H1 (cell line): Measurements from ENCODE around the gene NCKAP1. TPM values are rescaled to one million over a fixed set of nuclear protein-coding genes. Genes with fewer than 3 reads are reported as not detected.

ENCODE experiments used
- CTCF ChIA-PET: fragments of 300-600 bp; sonication (Branson Sonifier 250); formaldehyde crosslinking; loops from one replicate; lab custom pipeline; 2021; ENCODE audit not compliant: partially characterized antibody; lab: Charles Lee
- POLR2A ChIA-PET: fragments of 300-600 bp; sonication (Branson Sonifier 250); formaldehyde crosslinking; loops from one replicate; lab custom pipeline; 2021; ENCODE audit warnings: inconsistent platforms; ENCODE audit not compliant: partially characterized antibody; lab: Charles Lee
- DNase-seq, 2 experiments: peaks; one replicate each; pipeline versions ENCODE4 v3.0.0 to v3.0.0-alpha.2; 2010 to 2022; ENCODE audit warnings: low spot score in 2 of 2, low read depth in 1 of 2, mixed read lengths in 1 of 2
- FAIRE-seq: peaks from 2 replicates; lab custom pipeline; 2011; peaks lifted over from hg19 to GRCh38; lab: Jason Lieb, UNC
- H2AFZ ChIP-seq: 2 replicates; pipeline ENCODE4 v1.8.1; 2012; ENCODE audit warnings: low read length, inconsistent platforms
- H2AK5ac ChIP-seq: 2 replicates; pipeline ENCODE4 v1.6.1; 2013; ENCODE audit warnings: low read depth, low read length
- H2BK120ac ChIP-seq: replicated peaks from 2 replicates; pipeline ENCODE3; 2013; ENCODE audit warnings: low read depth, low read length, inconsistent platforms
- H2BK12ac ChIP-seq: 2 replicates; pipeline ENCODE4 v1.6.1; 2013; ENCODE audit warnings: low read depth, low read length
- H2BK15ac ChIP-seq: 2 replicates; pipeline ENCODE4 v1.6.1; 2013; ENCODE audit warnings: low read length
- H2BK20ac ChIP-seq: 2 replicates; pipeline ENCODE4 v1.6.1; 2013; ENCODE audit warnings: low read length
- H2BK5ac ChIP-seq: 2 replicates; pipeline ENCODE4 v1.6.1; 2013; ENCODE audit warnings: low read depth, low read length
- H3K14ac ChIP-seq: 2 replicates; pipeline ENCODE4 v1.6.1; 2013; ENCODE audit warnings: inconsistent platforms; ENCODE audit not compliant: insufficient read length
- H3K18ac ChIP-seq: 2 replicates; pipeline ENCODE4 v1.6.1; 2013; ENCODE audit warnings: low read length; ENCODE audit errors: extremely low read depth
- H3K23ac ChIP-seq: 2 replicates; pipeline ENCODE4 v1.6.1; 2013; ENCODE audit warnings: inconsistent platforms; ENCODE audit not compliant: insufficient read length
- H3K23me2 ChIP-seq: 2 replicates; pipeline ENCODE4 v1.6.1; 2013; ENCODE audit warnings: low read depth, low read length
- H3K27ac ChIP-seq: 2 replicates; pipeline ENCODE4 v1.6.1; 2011; ENCODE audit warnings: low read depth, low read length, inconsistent platforms
- H3K27me3 ChIP-seq, 4 experiments: replicated peaks in 1 of 4; 1 replicate in 1 of 4; 2 replicates in 3 of 4; pipeline versions ENCODE4 v1.6.1 to v1.8.1; 2011 to 2013; ENCODE audit warnings: low read length in 3 of 4, mild to moderate bottlenecking in 3 of 4, inconsistent platforms in 2 of 4, mixed read lengths in 2 of 4, moderate library complexity in 1 of 4; ENCODE audit not compliant: control insufficient read depth in 3 of 4, insufficient read depth in 3 of 4; ENCODE audit errors: extremely low read depth in 1 of 4
- H3K36me3 ChIP-seq, 4 experiments: 2 replicates each; pipeline versions ENCODE4 v1.6.1 to v1.8.1; 2011 to 2013; ENCODE audit warnings: mild to moderate bottlenecking in 4 of 4, low read length in 3 of 4, moderate library complexity in 2 of 4, control low read depth in 1 of 4, inconsistent platforms in 1 of 4; ENCODE audit not compliant: insufficient read depth in 4 of 4, control insufficient read depth in 2 of 4
- H3K4ac ChIP-seq: replicated peaks from 2 replicates; pipeline ENCODE3; 2013; ENCODE audit warnings: low read length, low read depth, mixed read lengths, inconsistent platforms; ENCODE audit not compliant: insufficient read length
- H3K4me1 ChIP-seq, 4 experiments: replicated peaks in 1 of 4; 1 replicate in 1 of 4; 2 replicates in 3 of 4; pipeline versions ENCODE4 v1.6.1 to v1.8.1; 2011 to 2013; ENCODE audit warnings: low read length in 3 of 4, inconsistent platforms in 2 of 4, mixed read lengths in 1 of 4; ENCODE audit not compliant: insufficient read depth in 4 of 4, control insufficient read depth in 3 of 4
- H3K4me2 ChIP-seq, 2 experiments: 2 replicates each; pipeline versions ENCODE4 v1.6.1 to v1.8.1; 2011 to 2013; ENCODE audit warnings: low read depth in 2 of 2, low read length in 2 of 2, control low read depth in 1 of 2, inconsistent platforms in 1 of 2, mild to moderate bottlenecking in 1 of 2; ENCODE audit not compliant: insufficient read depth in 1 of 2
- H3K4me3 ChIP-seq, 4 experiments: fragments of 200-600, 300-600 bp in 1 of 4; sonication (generic), shearing (Covaris generic), sonication (Bioruptor Twin) in 1 of 4; 2 replicates each; pipeline versions ENCODE4 v1.5.1 to v1.8.1; 2011 to 2016; ENCODE audit warnings: low read length in 4 of 4, low read depth in 3 of 4, control low read depth in 2 of 4, inconsistent platforms in 2 of 4, mild to moderate bottlenecking in 2 of 4, mixed read lengths in 1 of 4, moderate library complexity in 1 of 4; ENCODE audit not compliant: insufficient read depth in 2 of 4; ENCODE audit errors: extremely low read depth in 1 of 4
- H3K56ac ChIP-seq: replicated peaks from 2 replicates; pipeline ENCODE3; 2013; ENCODE audit warnings: low read depth, mild to moderate bottlenecking, mixed read lengths, low read length, inconsistent platforms; ENCODE audit not compliant: insufficient read length
- H3K79me1 ChIP-seq: 2 replicates; pipeline ENCODE4 v1.6.1; 2013; ENCODE audit warnings: low read depth, low read length, control low read depth
- H3K79me2 ChIP-seq, 2 experiments: 2 replicates each; pipeline versions ENCODE4 v1.6.1 to v1.8.1; 2012 to 2013; ENCODE audit warnings: low read length in 2 of 2, mild to moderate bottlenecking in 2 of 2, inconsistent platforms in 1 of 2; ENCODE audit not compliant: insufficient read depth in 2 of 2, control insufficient read depth in 1 of 2
- H3K9ac ChIP-seq, 4 experiments: replicated peaks in 1 of 4; 1 replicate in 1 of 4; 2 replicates in 3 of 4; pipeline versions ENCODE4 v1.6.1 to v1.8.1; 2011 to 2013; ENCODE audit warnings: low read depth in 3 of 4, low read length in 3 of 4, control low read depth in 2 of 4, mild to moderate bottlenecking in 2 of 4, moderate library complexity in 2 of 4, inconsistent platforms in 1 of 4; ENCODE audit errors: extremely low read depth in 1 of 4
- H3K9me3 ChIP-seq, 2 experiments: 2 replicates each; pipeline versions ENCODE4 v1.6.1 to v1.8.1; 2012 to 2013; ENCODE audit warnings: mild to moderate bottlenecking in 2 of 2, moderate library complexity in 2 of 2, control low read depth in 1 of 2, inconsistent platforms in 1 of 2, low read depth in 1 of 2, low read length in 1 of 2, mixed read lengths in 1 of 2; ENCODE audit not compliant: insufficient read depth in 2 of 2
- H4K20me1 ChIP-seq, 2 experiments: replicated peaks in 1 of 2; 2 replicates each; pipeline versions ENCODE3 to v1.8.1; 2011 to 2013; ENCODE audit warnings: inconsistent platforms in 2 of 2, low read length in 2 of 2, mild to moderate bottlenecking in 1 of 2; ENCODE audit not compliant: insufficient read depth in 2 of 2, control insufficient read depth in 1 of 2
- H4K5ac ChIP-seq: 2 replicates; pipeline ENCODE4 v1.6.1; 2013; ENCODE audit warnings: low read length, low read depth, mixed read lengths, inconsistent platforms; ENCODE audit not compliant: insufficient read length
- H4K8ac ChIP-seq: 2 replicates; pipeline ENCODE4 v1.8.0; 2013; ENCODE audit warnings: mild to moderate bottlenecking, moderate library complexity, low read length, inconsistent platforms; ENCODE audit not compliant: insufficient read depth; ENCODE audit errors: extremely low read depth
- H4K91ac ChIP-seq: replicated peaks from 2 replicates; pipeline ENCODE3; 2013; ENCODE audit warnings: low read length, mixed read lengths, inconsistent platforms; ENCODE audit not compliant: insufficient read length
- BACH1 ChIP-seq: IDR thresholded peaks from 2 replicates; pipeline ENCODE4 v1.6.1; 2012; ENCODE audit warnings: low read length, improper control_type of control experiment
- CTCF ChIP-seq, 3 experiments: IDR thresholded peaks; 1 replicate in 2 of 3; 2 replicates in 1 of 3; pipeline versions ENCODE4 v1.5.1 to v1.6.1; 2011; ENCODE audit warnings: low read length in 3 of 3, mild to moderate bottlenecking in 3 of 3, inconsistent platforms in 2 of 3, low read depth in 1 of 3, moderate library complexity in 1 of 3; ENCODE audit not compliant: insufficient read depth in 1 of 3; ENCODE audit errors: control extremely low read depth in 1 of 3
- FOSL1 ChIP-seq: IDR thresholded peaks from 2 replicates; pipeline ENCODE4 v1.6.1; 2011; ENCODE audit warnings: mild to moderate bottlenecking, low read depth, low read length, moderate library complexity; ENCODE audit not compliant: insufficient read depth
- KDM1A ChIP-seq: fragments of 200-600, 300-600 bp; sonication (generic); IDR thresholded peaks from 2 replicates; pipeline ENCODE4 v1.7.1; 2016; ENCODE audit warnings: mild to moderate bottlenecking, low read length, borderline replicate concordance
- KDM5A ChIP-seq: fragments of 200-600 bp; IDR thresholded peaks from 2 replicates; pipeline ENCODE4 v1.7.1; 2012; ENCODE audit warnings: mild to moderate bottlenecking, low read length, inconsistent platforms, mixed read lengths
- NANOG ChIP-seq: IDR thresholded peaks from 2 replicates; pipeline ENCODE4 v1.6.1; 2011; ENCODE audit warnings: low read length, low read depth, mild to moderate bottlenecking, inconsistent platforms; ENCODE audit not compliant: insufficient read depth, poor library complexity, severe bottlenecking
- POU5F1 ChIP-seq: IDR thresholded peaks from 2 replicates; pipeline ENCODE4 v1.6.1; 2011; ENCODE audit warnings: low read depth, mild to moderate bottlenecking, low read length, moderate library complexity
- RAD21 ChIP-seq, 2 experiments: IDR thresholded peaks in 1 of 2; conservative IDR thresholded peaks in 1 of 2; 2 replicates each; pipeline ENCODE4 v1.6.1; 2011; ENCODE audit warnings: low read depth in 2 of 2, low read length in 2 of 2, improper control_type of control experiment in 1 of 2, inconsistent platforms in 1 of 2, mild to moderate bottlenecking in 1 of 2, moderate library complexity in 1 of 2
- SAP30 ChIP-seq: fragments of 300-600 bp; sonication (generic); IDR thresholded peaks from 2 replicates; pipeline ENCODE4 v1.7.1; 2012; ENCODE audit warnings: low read length, moderate library complexity, mild to moderate bottlenecking, inconsistent platforms; ENCODE audit not compliant: insufficient read depth, insufficient replicate concordance
- YY1 ChIP-seq: IDR thresholded peaks from 2 replicates; pipeline ENCODE4 v1.6.1; 2011; ENCODE audit warnings: low read depth, mild to moderate bottlenecking, low read length
- WGBS, 2 experiments: shearing (Covaris generic) in 1 of 2; methylation state at CpG; one replicate each; pipeline versions ENCODE4 v1.1.6 to v1.1.7; 2013 to 2015; ENCODE audit warnings: low lambda C conversion rate in 2 of 2, mixed read lengths in 2 of 2, inconsistent platforms in 1 of 2, low coverage in 1 of 2, missing lambda C conversion rate in 1 of 2; ENCODE audit not compliant: insufficient replicate concordance in 2 of 2, insufficient coverage in 1 of 2, insufficient read length in 1 of 2; ENCODE audit errors: extremely low coverage in 1 of 2, missing lambda C conversion rate in 1 of 2; 5-methylcytosine and 5-hydroxymethylcytosine counted together
- polyA plus RNA-seq, 7 experiments: library from polyadenylated mRNA; depleted of rRNA in 3 of 7; stranded (reverse) in 5 of 7; unstranded in 2 of 7; fragments of >200 nt in 5 of 7; fragments of 200-250 nt in 2 of 7; gene quantifications; 1 replicate in 5 of 7; 2 replicates in 1 of 7; 4 replicates in 1 of 7; pipeline versions ENCODE4 v1.2.1 to v1.2.3, GENCODE V29; 2011 to 2013; ENCODE audit warnings: missing spikeins in 2 of 7, mixed read lengths in 2 of 7
- total RNA-seq: library from RNA; stranded (reverse); fragmentation: NEBNext Ultra II Directional; extraction: Animal tissue kit (Norgen Biotek cat#: 25700); gene quantifications from 2 replicates; pipeline ENCODE4 v1.2.1, GENCODE V29; 2021

Gene NCKAP1
- total and polyA plus RNA-seq, 2 of the 8 experiments (the other 6 are each of a cell fraction or from before 2014, with no cell fraction given): 90.8 to 173 TPM

GRCh38 chr2:182870227-182870626 is 168.0 kb downstream of the NCKAP1 start:
- peaks cover 15% of the 10 kb centered on the region for H3K23me2 ChIP-seq
- H2BK12ac ChIP-seq: no peak overlapping the region
- no peak overlapping the region for H4K5ac ChIP-seq
- no peak overlapping the region for H2BK15ac ChIP-seq
- TF ChIP-seq KDM5A (no peak), BACH1 (no peak), FOSL1 (no peak), NANOG (no peak), KDM1A (no peak), YY1 (no peak), CTCF (IDR thresholded peaks at IDR 0.05; ENCODE audit: control extremely low read depth in 1 of 3, insufficient read depth in 1 of 3, low read depth in 1 of 3, low read length in 3 of 3) (peak; percentile 88 to 95 (median 94)), SAP30 (no peak), RAD21 (IDR thresholded peaks at IDR 0.05 in 1 of 2, conservative IDR thresholded peaks at IDR 0.05 in 1 of 2; ENCODE audit: low read depth in 2 of 2, low read length in 2 of 2) (peak; percentile 72 to 82), POU5F1 (no peak)
- H3K23ac ChIP-seq: no peak overlapping the region
- DNase-seq: peak; percentile 29 to 69
- H3K36me3 ChIP-seq: no peaks in the 10 kb centered on the region
- no peak overlapping the region for H3K56ac ChIP-seq
- 0% methylated on average over 1 of the region's 1 CpG; no CpG with 5 or more reads in 1 of the 2 experiments for WGBS, 2 experiments
- peaks cover 2 to 17% (median 10%) of the 10 kb centered on the region in 4 experiments for H3K27me3 ChIP-seq
- H3K9ac ChIP-seq: no peak overlapping the region
- no peak overlapping the region for H2AFZ ChIP-seq
- no peak overlapping the region for H2AK5ac ChIP-seq
- H3K79me1 ChIP-seq: no peaks in the 10 kb centered on the region
- no peak overlapping the region for H2BK120ac ChIP-seq
- no peak overlapping the region for H4K8ac ChIP-seq
- ChIA-PET POLR2A (no interaction called here), CTCF (interaction anchor here (0.6 to 6.4 kb wide), 44 partner anchors 8 to 260 kb away, joined by 3 to 71 read pairs (median 5); no protein-coding TSS in a partner anchor)
- no peaks in the 10 kb centered on the region for H3K9me3 ChIP-seq
- H3K4ac ChIP-seq: no peak overlapping the region
- H3K27ac ChIP-seq: no peak overlapping the region
- no peak overlapping the region for H4K91ac ChIP-seq
- no peak overlapping the region for H2BK5ac ChIP-seq
- H2BK20ac ChIP-seq: no peak overlapping the region
- H3K79me2 ChIP-seq: no peaks in the 10 kb centered on the region
- H3K14ac ChIP-seq: no peak overlapping the region
- no peak overlapping the region for H3K18ac ChIP-seq
- H4K20me1 ChIP-seq: no peaks in the 10 kb centered on the region
- no peak overlapping the region for H3K4me2 ChIP-seq
- peaks cover 3 to 14% (median 7%) of the 10 kb centered on the region in 4 experiments; a peak in 6 of 7 replicates for H3K4me1 ChIP-seq
- no peak overlapping the region for H3K4me3 ChIP-seq
- FAIRE-seq: peak; percentile 88
